OCI-LY7 (cell line): ENCODE results near the gene SLC47A1. TPM values are rescaled to one million over a fixed set of nuclear protein-coding genes. Genes with fewer than 3 reads are reported as not detected.

ENCODE experiments used
- BruUV-seq: library from RNA; stranded (reverse); fragments of 400-500 nt; replicated peaks from 2 replicates; lab custom pipeline; 2021; lab: Mats Ljungman, UMichigan
- CTCF ChIA-PET: fragments of 300-600 bp; sonication (Branson Sonifier 250); formaldehyde crosslinking; loops from one replicate; lab custom pipeline; 2022; ENCODE audit warnings: antibody characterized with exemption; ENCODE audit not compliant: unreplicated experiment; lab: Charles Lee
- POLR2A ChIA-PET: fragments of 300-600 bp; sonication (Branson Sonifier 250); formaldehyde crosslinking; loops from one replicate; lab custom pipeline; 2022; ENCODE audit warnings: antibody characterized with exemption; lab: Charles Lee
- DNase-seq: peaks from one replicate; pipeline ENCODE4 v3.0.0-alpha.2; 2015; ENCODE audit warnings: low spot score
- H2AFZ ChIP-seq: fragments of 200-600 bp; sonication (generic), shearing (Covaris generic); 2 replicates; pipeline ENCODE4 v1.6.1; 2014; ENCODE audit warnings: mild to moderate bottlenecking, antibody characterized with exemption, low read length, moderate library complexity
- H3K27ac ChIP-seq: fragments of 200-600 bp; sonication (generic); 2 replicates; pipeline ENCODE4 v1.5.1; 2014; ENCODE audit warnings: mixed run types, low read depth, mild to moderate bottlenecking, moderate library complexity, low read length, inconsistent platforms; ENCODE audit not compliant: poor library complexity, severe bottlenecking
- H3K36me3 ChIP-seq: fragments of 200-600 bp; sonication (generic); 2 replicates; pipeline ENCODE4 v1.6.1; 2014; ENCODE audit warnings: mild to moderate bottlenecking, antibody characterized with exemption, low read length, moderate library complexity, mixed read lengths; ENCODE audit not compliant: insufficient read depth
- H3K4me1 ChIP-seq: fragments of 200-600 bp; sonication (generic); 2 replicates; pipeline ENCODE4 v1.5.1; 2014; ENCODE audit warnings: mild to moderate bottlenecking, low read length; ENCODE audit not compliant: insufficient read depth, poor library complexity, severe bottlenecking
- H3K4me2 ChIP-seq: fragments of 200-600 bp; sonication (generic); 2 replicates; pipeline ENCODE4 v1.6.1; 2014; ENCODE audit warnings: mild to moderate bottlenecking, low read length
- H3K4me3 ChIP-seq: fragments of 200-600 bp; sonication (generic); 2 replicates; pipeline ENCODE4 v1.5.1; 2014; ENCODE audit warnings: mild to moderate bottlenecking, low read depth, low read length; ENCODE audit not compliant: poor library complexity, severe bottlenecking
- H3K79me2 ChIP-seq: fragments of 200-600 bp; sonication (generic); 2 replicates; pipeline ENCODE4 v1.6.1; 2016; ENCODE audit warnings: low read depth, mild to moderate bottlenecking, low read length, moderate library complexity, mixed read lengths; ENCODE audit not compliant: insufficient read depth
- H3K9me2 ChIP-seq: fragments of 200-600 bp; sonication (generic); 2 replicates; pipeline ENCODE4 v1.6.1; 2016; ENCODE audit warnings: mild to moderate bottlenecking, low read length, mixed read lengths; ENCODE audit not compliant: insufficient read depth
- H3K9me3 ChIP-seq: fragments of 200-600 bp; sonication (generic); 2 replicates; pipeline ENCODE4 v1.6.1; 2014; ENCODE audit warnings: mild to moderate bottlenecking, mixed run types, low read length, mixed read lengths
- H4K20me1 ChIP-seq: fragments of 200-600 bp; sonication (generic); 2 replicates; pipeline ENCODE4 v1.6.1; 2014; ENCODE audit warnings: mild to moderate bottlenecking, antibody characterized with exemption, low read length, moderate library complexity, mixed read lengths; ENCODE audit not compliant: insufficient read depth
- EZH2phosphoT487 ChIP-seq: fragments of 200-600 bp; sonication (generic); IDR thresholded peaks from 2 replicates; pipeline ENCODE4 v1.6.1; 2018; ENCODE audit warnings: low read depth, borderline replicate concordance, mild to moderate bottlenecking, mixed run types, antibody characterized with exemption, low read length, moderate library complexity, mixed read lengths
- intact Hi-C: fragments of 100-400 bp; cut with micrococcal nuclease; formaldehyde crosslinking; loops from one replicate; pipeline ENCODE4 v1.10.0; 2022; ENCODE audit not compliant: unreplicated experiment
- total RNA-seq, 2 experiments: library from RNA; depleted of rRNA in 1 of 2; stranded (reverse); fragments of >200 nt in 1 of 2; shearing (Covaris generic) in 1 of 2; gene quantifications; 2 replicates each; pipeline ENCODE4 v1.2.3, GENCODE V29; 2014 to 2022
- TF ChIP-seq, protein P1 (sequence below): fragments of 200-600 bp; sonication (generic); conservative IDR thresholded peaks from 2 replicates; pipeline ENCODE4 v1.5.1; 2014; ENCODE audit warnings: mild to moderate bottlenecking, antibody characterized with exemption, low read length, moderate library complexity, mixed read lengths

Gene SLC47A1
- total RNA-seq, 2 experiments from 2014 or later: not detected

- Histone ChIP-seq H3K36me3 (no peaks in the 10 kb centered on the region), H3K27ac (no peak overlapping the region), H3K4me1 (no peaks in the 10 kb centered on the region), H3K4me3 (no peak overlapping the region), H3K79me2 (no peaks in the 10 kb centered on the region), H2AFZ (no peak overlapping the region), H3K9me3 (no peaks in the 10 kb centered on the region), H4K20me1 (no peaks in the 10 kb centered on the region), H3K4me2 (no peak overlapping the region), H3K9me2 (no peaks in the 10 kb centered on the region)
- no peak for TF ChIP-seq EZH2phosphoT487
- TF ChIP-seq, protein P1, sequence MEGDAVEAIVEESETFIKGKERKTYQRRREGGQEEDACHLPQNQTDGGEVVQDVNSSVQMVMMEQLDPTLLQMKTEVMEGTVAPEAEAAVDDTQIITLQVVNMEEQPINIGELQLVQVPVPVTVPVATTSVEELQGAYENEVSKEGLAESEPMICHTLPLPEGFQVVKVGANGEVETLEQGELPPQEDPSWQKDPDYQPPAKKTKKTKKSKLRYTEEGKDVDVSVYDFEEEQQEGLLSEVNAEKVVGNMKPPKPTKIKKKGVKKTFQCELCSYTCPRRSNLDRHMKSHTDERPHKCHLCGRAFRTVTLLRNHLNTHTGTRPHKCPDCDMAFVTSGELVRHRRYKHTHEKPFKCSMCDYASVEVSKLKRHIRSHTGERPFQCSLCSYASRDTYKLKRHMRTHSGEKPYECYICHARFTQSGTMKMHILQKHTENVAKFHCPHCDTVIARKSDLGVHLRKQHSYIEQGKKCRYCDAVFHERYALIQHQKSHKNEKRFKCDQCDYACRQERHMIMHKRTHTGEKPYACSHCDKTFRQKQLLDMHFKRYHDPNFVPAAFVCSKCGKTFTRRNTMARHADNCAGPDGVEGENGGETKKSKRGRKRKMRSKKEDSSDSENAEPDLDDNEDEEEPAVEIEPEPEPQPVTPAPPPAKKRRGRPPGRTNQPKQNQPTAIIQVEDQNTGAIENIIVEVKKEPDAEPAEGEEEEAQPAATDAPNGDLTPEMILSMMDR: no peak
- CTCF ChIA-PET: no interaction called here
- BruUV-seq: no TSS peak
- DNase-seq: no peak
- POLR2A ChIA-PET: interaction anchor here (0.6 kb wide), 1 partner anchor 582 kb away, joined by 3 read pairs; no protein-coding TSS in a partner anchor
- intact Hi-C loops: no loop called here
These were observed 1.7 kb upstream of the SLC47A1 start for GRCh38 chr17:19531780-19532501.

DNA sequence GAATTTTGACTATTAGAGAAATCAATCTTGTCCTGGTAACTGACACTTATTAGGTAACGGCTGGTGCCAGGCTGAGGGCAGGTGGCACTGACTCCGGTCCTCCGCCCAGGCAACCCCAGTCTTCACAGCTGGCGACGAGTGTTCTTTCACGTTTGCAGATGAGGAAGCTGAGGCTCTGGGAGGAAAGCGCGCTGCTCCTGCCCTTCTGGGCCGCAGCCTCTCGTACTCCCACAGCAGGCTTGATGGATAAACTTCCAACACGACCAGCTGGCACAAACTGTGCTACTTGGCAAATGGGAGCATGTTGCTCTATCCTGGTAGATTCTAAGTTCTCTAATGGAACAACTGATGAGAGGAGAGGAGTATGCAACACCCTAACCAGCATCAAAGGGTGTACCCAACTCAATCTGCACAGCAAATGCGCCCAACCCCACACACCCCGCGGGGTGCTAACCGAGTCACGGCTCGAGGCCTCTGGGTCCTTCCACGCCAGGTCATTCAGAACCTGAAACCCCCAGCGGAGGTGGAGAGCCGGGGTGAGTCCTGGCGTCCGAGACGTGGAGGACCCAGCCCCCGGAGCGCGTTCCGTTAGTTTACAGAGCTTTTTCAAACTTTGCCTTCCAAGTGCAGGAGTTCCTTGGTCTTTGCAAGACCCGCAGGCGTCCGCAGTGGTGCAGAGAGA, 477 bp upstream of the SLC47A1 start:
- Histone ChIP-seq H3K9me2 (no peaks in the 10 kb centered on the region), H3K27ac (no peak overlapping the region), H3K4me3 (no peak overlapping the region), H2AFZ (no peak overlapping the region), H3K4me1 (no peaks in the 10 kb centered on the region), H3K79me2 (no peaks in the 10 kb centered on the region), H3K4me2 (no peak overlapping the region), H3K36me3 (no peaks in the 10 kb centered on the region), H4K20me1 (no peaks in the 10 kb centered on the region), H3K9me3 (no peaks in the 10 kb centered on the region)
- TF ChIP-seq, protein P1: no peak
- TF ChIP-seq EZH2phosphoT487: no peak
- CTCF ChIA-PET: no interaction called here
- POLR2A ChIA-PET: no interaction called here
- BruUV-seq: no TSS peak
- DNase-seq: no peak
- intact Hi-C loops: no loop called here
